Activated naive CD4-positive, alpha-beta T cell treated with Interleukin-2 at 50 U/mL for 16 hours (primary cell): Measurements from ENCODE around the gene RNPEPL1.

ENCODE experiments used
- DNase-seq: peaks from one replicate; pipeline ENCODE4 v3.0.0-alpha.2; 2020

The RNPEPL1 gene

DNA sequence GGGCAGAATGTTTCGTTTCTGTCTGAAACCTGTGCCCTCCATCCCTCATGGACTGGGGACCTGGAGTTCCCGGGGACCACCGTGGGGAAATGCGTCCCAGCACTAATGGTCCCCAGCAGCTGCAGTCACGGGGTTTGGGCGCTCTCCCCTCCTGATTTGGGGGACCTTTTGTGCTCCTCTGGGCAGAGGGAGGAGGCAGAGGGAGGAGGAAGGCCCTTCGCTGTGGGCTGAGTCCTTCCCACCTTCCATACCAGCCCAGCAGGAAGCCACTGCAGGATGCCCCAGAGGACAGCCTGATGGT, 60.2 kb downstream of the RNPEPL1 start:
- DNase-seq = no peak

DNA sequence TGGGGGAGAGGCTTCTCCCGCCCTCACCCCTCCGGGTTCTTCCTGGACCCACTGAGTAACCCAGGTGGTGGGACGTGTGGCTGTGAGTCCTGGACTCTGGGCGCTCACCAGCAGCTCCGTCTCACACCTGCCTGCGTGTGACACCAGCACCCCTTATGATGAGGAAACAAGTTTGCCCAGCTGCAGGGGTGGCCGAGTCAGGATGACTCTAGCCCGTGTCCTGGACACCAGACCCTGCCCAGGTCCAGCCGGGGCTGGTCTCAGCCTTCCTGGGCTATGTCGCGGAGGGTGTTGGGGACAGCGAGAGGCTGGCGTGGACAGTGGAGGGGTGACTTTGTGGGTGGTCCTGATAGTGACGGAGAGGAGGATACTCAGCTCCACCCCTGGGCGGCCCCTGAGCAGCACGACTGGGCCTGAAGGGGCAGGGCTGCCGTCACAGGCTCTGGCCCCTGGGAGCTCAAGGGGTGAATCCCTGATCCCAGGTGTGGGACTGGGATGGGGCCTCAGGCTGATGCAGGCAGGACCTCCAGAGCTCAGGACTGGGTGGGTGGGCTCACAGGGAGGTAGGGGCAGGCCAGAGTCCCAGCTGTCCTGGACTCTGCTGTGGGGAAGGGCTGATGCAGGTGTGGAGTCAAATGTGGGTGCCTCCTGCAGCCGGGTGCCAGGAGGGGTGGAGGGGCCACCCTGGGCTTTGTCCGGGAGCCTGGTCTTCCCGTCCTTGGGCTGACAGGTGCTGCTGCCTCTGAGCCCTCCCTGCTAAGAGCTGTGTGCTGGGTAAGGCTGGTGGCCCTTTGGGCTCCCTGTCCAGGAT, 60.7 kb downstream of the RNPEPL1 start:
- no peak for DNase-seq

GRCh38 chr2:240629619-240629967, 61.3 kb downstream of the RNPEPL1 start:
- no peak for DNase-seq

DNA sequence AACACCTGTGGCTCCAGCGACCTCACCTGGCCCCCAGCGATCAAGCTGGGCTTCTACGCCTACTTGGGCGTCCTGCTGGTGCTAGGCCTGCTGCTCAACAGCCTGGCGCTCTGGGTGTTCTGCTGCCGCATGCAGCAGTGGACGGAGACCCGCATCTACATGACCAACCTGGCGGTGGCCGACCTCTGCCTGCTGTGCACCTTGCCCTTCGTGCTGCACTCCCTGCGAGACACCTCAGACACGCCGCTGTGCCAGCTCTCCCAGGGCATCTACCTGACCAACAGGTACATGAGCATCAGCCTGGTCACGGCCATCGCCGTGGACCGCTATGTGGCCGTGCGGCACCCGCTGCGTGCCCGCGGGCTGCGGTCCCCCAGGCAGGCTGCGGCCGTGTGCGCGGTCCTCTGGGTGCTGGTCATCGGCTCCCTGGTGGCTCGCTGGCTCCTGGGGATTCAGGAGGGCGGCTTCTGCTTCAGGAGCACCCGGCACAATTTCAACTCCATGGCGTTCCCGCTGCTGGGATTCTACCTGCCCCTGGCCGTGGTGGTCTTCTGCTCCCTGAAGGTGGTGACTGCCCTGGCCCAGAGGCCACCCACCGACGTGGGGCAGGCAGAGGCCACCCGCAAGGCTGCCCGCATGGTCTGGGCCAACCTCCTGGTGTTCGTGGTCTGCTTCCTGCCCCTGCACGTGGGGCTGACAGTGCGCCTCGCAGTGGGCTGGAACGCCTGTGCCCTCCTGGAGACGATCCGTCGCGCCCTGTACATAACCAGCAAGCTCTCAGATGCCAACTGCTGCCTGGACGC, 61.9 kb downstream of the RNPEPL1 start:
- no peak for DNase-seq
